PC-9 (cell line): ENCODE data around the gene MBOAT7. TPM values are rescaled to one million over a fixed set of nuclear protein-coding genes. Genes with fewer than 3 reads are reported as not detected.

ENCODE experiments used
- BruUV-seq: library from RNA; stranded (reverse); fragments of 400-500 nt; replicated peaks from 2 replicates; lab custom pipeline; 2021; lab: Mats Ljungman, UMichigan
- CTCF ChIA-PET: fragments of 300-600 bp; sonication (Branson Sonifier 250); formaldehyde crosslinking; loops from one replicate; lab custom pipeline; 2022; ENCODE audit warnings: antibody characterized with exemption; lab: Charles Lee
- POLR2A ChIA-PET: fragments of 300-600 bp; sonication (Branson Sonifier 250); formaldehyde crosslinking; loops from one replicate; lab custom pipeline; 2022; ENCODE audit warnings: antibody characterized with exemption; ENCODE audit not compliant: unreplicated experiment; lab: Charles Lee
- DNase-seq, 2 experiments: peaks; one replicate each; pipeline versions ENCODE4 v3.0.0 to v3.0.0-alpha.2; 2015 to 2022; ENCODE audit warnings: mixed read lengths in 1 of 2
- H2AFZ ChIP-seq: fragments of 200-600 bp; sonication (generic); 2 replicates; pipeline ENCODE4 v1.8.1; 2017; ENCODE audit warnings: antibody characterized with exemption
- H3F3A ChIP-seq: fragments of 200-600 bp; sonication (generic); 2 replicates; pipeline ENCODE4 v1.8.1; 2017; ENCODE audit warnings: antibody characterized with exemption, mild to moderate bottlenecking, low read depth; ENCODE audit not compliant: insufficient read depth
- H3K27ac ChIP-seq: fragments of 200-600 bp; sonication (generic); 2 replicates; pipeline ENCODE4 v1.6.1; 2016; ENCODE audit warnings: mixed run types
- H3K27me3 ChIP-seq: fragments of 200-600 bp; sonication (generic); 2 replicates; pipeline ENCODE4 v1.6.1; 2016; ENCODE audit warnings: low read depth, mixed run types; ENCODE audit not compliant: insufficient read depth
- H3K36me3 ChIP-seq: fragments of 200-600 bp; sonication (generic); 2 replicates; pipeline ENCODE4 v1.6.1; 2016; ENCODE audit warnings: low read depth, mixed run types
- H3K4me1 ChIP-seq: fragments of 200-600 bp; sonication (generic); replicated peaks from 2 replicates; pipeline ENCODE4 v1.6.1; 2016; ENCODE audit warnings: mixed run types; ENCODE audit not compliant: insufficient read depth
- H3K4me2 ChIP-seq: fragments of 200-600 bp; sonication (generic); 2 replicates; pipeline ENCODE4 v1.6.1; 2017; ENCODE audit warnings: mixed run types
- H3K4me3 ChIP-seq: fragments of 200-600 bp; sonication (generic); 2 replicates; pipeline ENCODE4 v1.6.1; 2016; ENCODE audit warnings: mixed run types
- H3K79me2 ChIP-seq: fragments of 200-600 bp; sonication (generic); 2 replicates; pipeline ENCODE4 v1.6.1; 2017; ENCODE audit warnings: low read depth, mixed run types
- H3K9me2 ChIP-seq: fragments of 200-600 bp; sonication (generic); 2 replicates; pipeline ENCODE4 v1.8.1; 2017; ENCODE audit warnings: mild to moderate bottlenecking; ENCODE audit not compliant: insufficient read depth
- H3K9me3 ChIP-seq: fragments of 200-600 bp; sonication (generic); 2 replicates; pipeline ENCODE4 v1.8.1; 2016; ENCODE audit warnings: low read depth; ENCODE audit not compliant: insufficient read depth
- H4K20me1 ChIP-seq: fragments of 200-600 bp; sonication (generic); 2 replicates; pipeline ENCODE4 v1.8.1; 2017; ENCODE audit not compliant: insufficient read depth
- CTCF ChIP-seq: fragments of 200-600 bp; sonication (generic); conservative IDR thresholded peaks from 2 replicates; pipeline ENCODE4 v1.6.1; 2017; ENCODE audit warnings: mixed run types, antibody characterized with exemption, mild to moderate bottlenecking, moderate library complexity
- EZH2 ChIP-seq: fragments of 200-600 bp; sonication (generic); IDR thresholded peaks from 2 replicates; pipeline ENCODE4 v1.8.0; 2017; ENCODE audit warnings: antibody characterized with exemption, low read depth
- intact Hi-C: fragments of 100-400 bp; cut with micrococcal nuclease; formaldehyde crosslinking; loops from one replicate; pipeline ENCODE4 v1.10.0; 2022; ENCODE audit not compliant: unreplicated experiment
- total RNA-seq: library from RNA; stranded (reverse); gene quantifications from 2 replicates; pipeline ENCODE4 v1.2.3, GENCODE V29; 2021

The MBOAT7 gene
- total RNA-seq, 1 experiment from 2014 or later = 494 TPM

GRCh38 chr19:54133312-54133956 is 55.9 kb downstream of the MBOAT7 start:
- Histone ChIP-seq H3F3A (peaks cover 23% of the 10 kb centered on the region), H4K20me1 (no peaks in the 10 kb centered on the region; the same call in 1 of the 2 replicates), H2AFZ (no peak overlapping the region), H3K27me3 (no peaks in the 10 kb centered on the region), H3K4me2 (no peak overlapping the region), H3K9me2 (no peaks in the 10 kb centered on the region), H3K27ac (no peak overlapping the region), H3K9me3 (no peaks in the 10 kb centered on the region), H3K4me1 (peaks cover 15% of the 10 kb centered on the region; the same call in 1 of the 2 replicates), H3K36me3 (0 out of 2 replicates have a peak, but pooled peaks cover 5% of the 10 kb centered on the region), H3K79me2 (peaks cover 8% of the 10 kb centered on the region), H3K4me3 (no peak overlapping the region)
- ChIA-PET POLR2A (no interaction called here), CTCF (no interaction called here)
- intact Hi-C loops = no loop called here
- no TSS peak for BruUV-seq
- peak in 1 of 2 experiments; percentile 51 for DNase-seq
- TF ChIP-seq CTCF (no peak), EZH2 (no peak)

GRCh38 chr19:54129617-54129996 is 59.8 kb downstream of the MBOAT7 start:
- Histone ChIP-seq H3K4me1 (0 out of 2 replicates have a peak, but pooled peaks cover under 1% of the 10 kb centered on the region), H3K27ac (no peak overlapping the region), H3K4me2 (no peak overlapping the region), H3K36me3 (peaks cover 5% of the 10 kb centered on the region; the same call in 1 of the 2 replicates), H3F3A (peaks cover 14% of the 10 kb centered on the region; the same call in 1 of the 2 replicates), H3K27me3 (no peaks in the 10 kb centered on the region), H3K4me3 (no peak overlapping the region), H2AFZ (no peak overlapping the region), H3K9me3 (no peaks in the 10 kb centered on the region), H4K20me1 (no peaks in the 10 kb centered on the region), H3K9me2 (no peaks in the 10 kb centered on the region), H3K79me2 (no peaks in the 10 kb centered on the region)
- no TSS peak for BruUV-seq
- intact Hi-C loops = no loop called here
- no peak for DNase-seq
- POLR2A ChIA-PET = no interaction called here
- no peak for TF ChIP-seq CTCF
- TF ChIP-seq EZH2 = no peak
- CTCF ChIA-PET = no interaction called here

GRCh38 chr19:54128796-54129616 is 60.4 kb downstream of the MBOAT7 start:
- Histone ChIP-seq H2AFZ (no peak overlapping the region), H3K4me1 (no peaks in the 10 kb centered on the region), H3K36me3 (peaks cover 5% of the 10 kb centered on the region; the same call in 1 of the 2 replicates), H4K20me1 (no peaks in the 10 kb centered on the region), H3K27ac (no peak overlapping the region), H3F3A (peaks cover 11% of the 10 kb centered on the region; the same call in 1 of the 2 replicates), H3K4me3 (no peak overlapping the region), H3K4me2 (no peak overlapping the region), H3K79me2 (no peaks in the 10 kb centered on the region), H3K27me3 (no peaks in the 10 kb centered on the region), H3K9me3 (no peaks in the 10 kb centered on the region), H3K9me2 (no peaks in the 10 kb centered on the region)
- BruUV-seq = no TSS peak
- TF ChIP-seq CTCF (no peak), EZH2 (no peak)
- DNase-seq = no peak
- ChIA-PET CTCF (no interaction called here), POLR2A (no interaction called here)
- intact Hi-C loops = no loop called here
